HUES48 (cell line): ENCODE results near the gene NXPH4.

ENCODE experiments used
- H3K27ac ChIP-seq: one replicate; pipeline ENCODE4 v1.7.0; 2013; ENCODE audit warnings: low read depth, low read length, inconsistent platforms
- H3K27me3 ChIP-seq: 2 replicates; pipeline ENCODE4 v1.6.1; 2013; ENCODE audit warnings: mild to moderate bottlenecking, low read length; ENCODE audit not compliant: control insufficient read depth, insufficient read depth
- H3K36me3 ChIP-seq: 2 replicates; pipeline ENCODE4 v1.6.1; 2013; ENCODE audit warnings: low read length; ENCODE audit not compliant: control insufficient read depth, insufficient read depth
- H3K4me1 ChIP-seq: 2 replicates; pipeline ENCODE4 v1.6.1; 2013; ENCODE audit warnings: mild to moderate bottlenecking, low read length; ENCODE audit not compliant: control insufficient read depth, insufficient read depth
- H3K4me3 ChIP-seq: 2 replicates; pipeline ENCODE4 v1.5.1; 2013; ENCODE audit warnings: mild to moderate bottlenecking, low read depth, low read length
- H3K9ac ChIP-seq: 2 replicates; pipeline ENCODE4 v1.6.1; 2013; ENCODE audit warnings: mild to moderate bottlenecking, low read depth, low read length, moderate library complexity
- H3K9me3 ChIP-seq: 2 replicates; pipeline ENCODE4 v1.6.1; 2013; ENCODE audit warnings: low read length; ENCODE audit not compliant: control insufficient read depth, insufficient read depth

The NXPH4 gene

GRCh38 chr12:57212701-57213057, 3.9 kb upstream of the NXPH4 start:
- H3K9ac ChIP-seq = no peak overlapping the region

GRCh38 chr12:57213058-57213715, 3.4 kb upstream of the NXPH4 start:
- H3K4me3 ChIP-seq = no peak overlapping the region
- H3K4me1 ChIP-seq = peaks cover 20% of the 10 kb centered on the region
- H3K9me3 ChIP-seq = no peaks in the 10 kb centered on the region
- peaks cover 46% of the 10 kb centered on the region for H3K27me3 ChIP-seq
- peaks cover 43% of the 10 kb centered on the region for H3K36me3 ChIP-seq
- no peak overlapping the region for H3K9ac ChIP-seq
- H3K27ac ChIP-seq = no peak overlapping the region

More at GRCh38 chr12:57212701-57213057, 3.9 kb upstream of the NXPH4 start:
- H3K27me3 ChIP-seq = peaks cover 41% of the 10 kb centered on the region
- H3K27ac ChIP-seq = no peak overlapping the region
- H3K4me3 ChIP-seq = no peak overlapping the region
- H3K9me3 ChIP-seq = no peaks in the 10 kb centered on the region
- H3K36me3 ChIP-seq = peaks cover 48% of the 10 kb centered on the region
- peaks cover 20% of the 10 kb centered on the region for H3K4me1 ChIP-seq

- Histone ChIP-seq H3K9me3 (no peaks in the 10 kb centered on the region), H3K27me3 (peaks cover 53% of the 10 kb centered on the region), H3K36me3 (peaks cover 36% of the 10 kb centered on the region), H3K4me3 (no peak overlapping the region), H3K4me1 (peaks cover 20% of the 10 kb centered on the region), H3K27ac (no peak overlapping the region), H3K9ac (no peak overlapping the region)
Observed at GRCh38 chr12:57213763-57214397, 2.7 kb upstream of the NXPH4 start.

- Histone ChIP-seq H3K9ac (no peak overlapping the region), H3K27me3 (peaks cover 58% of the 10 kb centered on the region), H3K27ac (no peak overlapping the region), H3K9me3 (no peaks in the 10 kb centered on the region), H3K4me1 (peaks cover 24% of the 10 kb centered on the region), H3K36me3 (peaks cover 31% of the 10 kb centered on the region), H3K4me3 (no peak overlapping the region)
Observed at GRCh38 chr12:57214398-57214781, 2.2 kb upstream of the NXPH4 start.

- Histone ChIP-seq H3K4me3 (no peak overlapping the region), H3K27ac (no peak overlapping the region), H3K27me3 (peaks cover 65% of the 10 kb centered on the region), H3K9ac (no peak overlapping the region), H3K4me1 (peaks cover 30% of the 10 kb centered on the region), H3K9me3 (no peaks in the 10 kb centered on the region), H3K36me3 (peaks cover 24% of the 10 kb centered on the region)
Observed at GRCh38 chr12:57215065-57215464, 1.5 kb upstream of the NXPH4 start.

- Histone ChIP-seq H3K27me3 (peaks cover 71% of the 10 kb centered on the region), H3K27ac (no peak overlapping the region), H3K36me3 (peaks cover 18% of the 10 kb centered on the region), H3K4me3 (0 out of 2 replicates have a peak overlapping the region, but pooled peaks have one; percentile 50), H3K9ac (no peak overlapping the region), H3K9me3 (no peaks in the 10 kb centered on the region), H3K4me1 (peaks cover 31% of the 10 kb centered on the region)
Observed at GRCh38 chr12:57215668-57216013, 953 bp upstream of the NXPH4 start.

- Histone ChIP-seq H3K9ac (no peak overlapping the region), H3K27ac (no peak overlapping the region), H3K36me3 (peaks cover 3% of the 10 kb centered on the region)
Observed at GRCh38 chr12:57216921-57217879, 606 bp downstream of the NXPH4 start.

GRCh38 chr12:57218030-57218853, 1.6 kb downstream of the NXPH4 start:
- Histone ChIP-seq H3K9ac (no peak overlapping the region), H3K9me3 (no peaks in the 10 kb centered on the region), H3K4me3 (no peak overlapping the region), H3K4me1 (peaks cover 42% of the 10 kb centered on the region), H3K27me3 (peaks cover 97% of the 10 kb centered on the region), H3K27ac (no peak overlapping the region), H3K36me3 (no peaks in the 10 kb centered on the region)

More at GRCh38 chr12:57216921-57217879, 606 bp downstream of the NXPH4 start:
- H3K4me3 ChIP-seq = peak overlapping the region; percentile 48; the same call in 1 of the 2 replicates
- H3K27me3 ChIP-seq = peaks cover 86% of the 10 kb centered on the region
- H3K4me1 ChIP-seq = peaks cover 42% of the 10 kb centered on the region
- no peaks in the 10 kb centered on the region for H3K9me3 ChIP-seq

- 0 out of 2 replicates have a peak overlapping the region, but pooled peaks have one; percentile 17 for H3K4me3 ChIP-seq
- peaks cover 33% of the 10 kb centered on the region for H3K4me1 ChIP-seq
- H3K27ac ChIP-seq = no peak overlapping the region
- no peak overlapping the region for H3K9ac ChIP-seq
- H3K27me3 ChIP-seq = peaks cover 98% of the 10 kb centered on the region
- H3K9me3 ChIP-seq = no peaks in the 10 kb centered on the region
- H3K36me3 ChIP-seq = no peaks in the 10 kb centered on the region
Observed at GRCh38 chr12:57219205-57219992, 2.8 kb downstream of the NXPH4 start.
